ENCODE measurements around the gene COQ9. TPM values are rescaled to one million over a fixed set of nuclear protein-coding genes. Genes with fewer than 3 reads are reported as not detected.
A peak's percentile ranks its signal among the peaks of the same experiment; 100 is the strongest.
"Not testable (repeated sequence)": the region's sequence is repeated elsewhere in the genome, so short reads cannot be mapped to it uniquely, and the experiment has no call there.

The COQ9 gene, protein sequence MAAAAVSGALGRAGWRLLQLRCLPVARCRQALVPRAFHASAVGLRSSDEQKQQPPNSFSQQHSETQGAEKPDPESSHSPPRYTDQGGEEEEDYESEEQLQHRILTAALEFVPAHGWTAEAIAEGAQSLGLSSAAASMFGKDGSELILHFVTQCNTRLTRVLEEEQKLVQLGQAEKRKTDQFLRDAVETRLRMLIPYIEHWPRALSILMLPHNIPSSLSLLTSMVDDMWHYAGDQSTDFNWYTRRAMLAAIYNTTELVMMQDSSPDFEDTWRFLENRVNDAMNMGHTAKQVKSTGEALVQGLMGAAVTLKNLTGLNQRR
- 39.2 TPM for total RNA-seq
- long read RNA-seq, transcript COQ9-201 (9 exons, 1,677 nt), result major isoform, 296 of 337 reads
- long read RNA-seq, partial matches to known transcripts, result 8 of 337 reads
- long read RNA-seq, other reads (novel, unspliced or antisense), result 24 of 337 reads

- DNase-seq (ENCODE audit: low spot score), result peak; percentile 99
These were observed at the start of gene COQ9, which contains the start of gene CIAPIN1 for GRCh38 chr16:57447186-57447962. Gene COQ9 (plus strand): TSS chr16:57447479. CDS start chr16:57447506, 27 bp downstream. Gene CIAPIN1 (minus strand): TSS chr16:57447385. CDS start chr16:57440928, 6,457 bp downstream.

DNA sequence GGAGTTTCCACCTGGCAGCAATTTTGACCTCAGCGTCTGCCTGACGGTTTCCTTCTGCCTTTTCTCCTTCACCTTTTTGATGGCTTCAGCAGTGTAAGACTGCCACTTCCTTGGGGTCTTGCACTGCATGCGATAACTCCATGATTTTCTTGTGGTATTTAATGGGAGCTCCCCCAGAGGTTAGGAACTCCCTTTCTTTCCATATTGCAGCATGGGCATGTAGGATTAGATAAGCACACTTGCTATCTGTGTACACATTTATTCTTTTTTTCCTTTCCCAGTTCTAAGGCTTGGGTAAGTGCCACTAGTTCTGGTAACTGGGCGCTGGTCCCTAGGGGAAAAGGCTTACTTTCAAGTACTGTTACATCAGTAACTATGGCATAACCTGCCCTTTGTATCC lies 49.8 kb upstream of the COQ9 start:
- DNase-seq (ENCODE audit: low spot score), result not testable (repeated sequence)

DNA sequence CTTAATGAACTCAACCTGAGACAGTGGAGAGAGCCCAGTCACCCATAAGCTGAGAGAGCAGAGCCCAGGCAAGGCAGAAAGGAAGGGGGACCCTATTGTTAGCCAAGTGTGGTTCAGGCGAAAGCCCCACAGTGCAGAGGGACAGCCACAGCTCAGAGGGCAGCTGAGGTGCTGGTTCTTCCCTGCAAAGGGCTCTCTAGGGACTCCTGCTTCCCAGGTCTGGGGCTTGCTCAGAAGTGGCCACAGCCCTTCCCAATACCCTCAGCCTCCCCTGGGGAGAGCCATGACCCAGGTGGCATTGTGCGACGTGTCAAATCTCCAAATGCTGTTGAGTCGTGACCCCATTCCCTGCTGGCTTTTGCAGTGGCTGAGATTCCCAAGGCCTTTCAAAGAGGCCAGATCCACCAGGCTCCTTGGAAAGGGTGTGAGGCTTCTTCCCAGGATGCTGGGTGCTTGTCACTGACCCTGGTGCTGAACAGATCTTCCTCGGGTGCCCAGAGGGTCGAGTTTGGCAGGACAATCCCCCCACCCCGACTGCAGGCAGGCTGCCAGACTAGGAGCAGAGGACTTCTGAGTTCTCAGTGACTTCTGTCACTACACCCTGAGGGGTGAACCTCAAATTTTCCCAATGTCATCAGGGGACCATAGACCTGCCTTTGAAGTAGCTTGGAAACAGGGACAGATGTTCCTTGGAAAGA lies 45.2 kb upstream of the COQ9 start:
- DNase-seq (ENCODE audit: low spot score), result no peak

GRCh38 chr16:57403965-57404817 lies 43.1 kb upstream of the COQ9 start, which contains the start of gene CCL17:
Gene CCL17 (plus strand): TSS chr16:57404767. CDS start chr16:57413933, 9,166 bp downstream.
- no peak for DNase-seq (ENCODE audit: low spot score)

DNA sequence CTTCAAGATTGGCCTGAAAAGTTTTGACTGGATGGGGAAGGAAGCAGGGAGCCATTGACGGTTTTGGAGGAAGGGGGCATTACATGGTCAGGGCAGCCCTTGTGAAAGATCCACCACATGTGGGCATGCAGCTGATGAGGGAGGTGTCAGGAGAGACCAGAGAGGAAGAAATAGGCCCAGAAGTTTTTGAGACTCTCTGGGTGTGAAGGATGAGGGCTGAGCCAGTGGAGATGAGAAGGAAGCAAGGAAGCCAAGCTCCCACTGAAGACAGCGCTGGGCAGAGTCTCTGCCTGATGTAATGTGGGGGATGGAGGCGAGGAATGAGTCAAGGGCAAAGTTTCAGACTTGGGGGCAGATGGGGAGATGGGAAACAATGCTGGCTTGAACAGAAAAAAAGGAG lies 42.2 kb upstream of the COQ9 start:
- DNase-seq (ENCODE audit: low spot score), result no peak

DNA sequence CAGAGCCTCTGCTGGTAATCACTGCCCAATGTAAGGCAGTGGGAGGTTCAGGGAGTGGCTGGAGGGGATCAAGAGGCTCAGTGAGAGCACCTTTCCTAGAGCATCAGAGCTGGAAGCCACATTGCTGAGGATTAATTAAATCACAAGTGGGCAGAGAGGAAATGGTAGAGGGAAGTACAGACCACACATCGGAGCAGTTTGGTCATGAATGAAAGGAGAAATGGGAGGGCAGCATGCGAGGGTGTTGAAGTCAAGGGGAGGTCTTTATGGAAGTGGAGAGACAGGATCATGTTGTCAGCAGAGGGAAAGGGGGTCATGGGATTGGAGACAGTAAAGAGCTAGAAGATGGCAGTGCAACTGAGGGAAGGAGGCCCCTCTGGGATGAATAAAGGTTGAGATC lies 40.4 kb upstream of the COQ9 start:
- no peak for DNase-seq (ENCODE audit: low spot score)

- no peak for DNase-seq (ENCODE audit: low spot score)
These were observed 39.5 kb upstream of the COQ9 start for GRCh38 chr16:57407521-57408353.

GRCh38 chr16:57409065-57409464 lies 38.2 kb upstream of the COQ9 start:
- DNase-seq (ENCODE audit: low spot score), result no peak

GRCh38 chr16:57409870-57410587 lies 37.2 kb upstream of the COQ9 start:
- no peak for DNase-seq (ENCODE audit: low spot score)

DNA sequence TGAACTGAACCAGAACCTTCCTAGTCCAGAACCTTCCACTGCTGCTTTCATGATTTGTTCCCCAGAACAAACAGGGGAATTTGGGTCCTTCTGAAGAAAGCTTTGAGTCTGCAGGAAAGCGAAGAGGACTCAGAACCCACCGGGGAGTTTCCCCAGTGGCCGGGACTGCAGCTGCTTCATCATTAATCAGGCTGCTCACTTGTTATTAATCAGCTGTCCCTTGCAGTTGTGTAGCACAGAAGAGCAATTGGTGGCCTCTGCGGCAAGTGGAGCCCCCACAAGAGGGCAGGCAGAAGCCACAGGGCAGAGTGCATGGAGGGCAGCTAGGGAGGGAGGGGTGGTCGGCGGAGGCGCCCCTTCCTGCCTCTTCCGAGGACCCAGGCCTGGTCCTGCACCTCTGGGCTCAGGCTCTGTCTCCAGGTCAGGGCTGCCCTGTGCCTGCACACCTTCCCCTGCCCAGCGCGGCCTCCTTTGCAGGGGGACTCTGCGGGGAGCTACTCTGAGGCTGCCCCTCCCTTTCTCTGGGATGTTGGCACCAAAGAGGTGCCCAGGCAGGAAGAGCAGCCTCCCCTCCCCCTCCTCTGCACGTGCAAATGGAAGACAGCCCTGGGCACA lies 35.8 kb upstream of the COQ9 start:
- no peak for DNase-seq (ENCODE audit: low spot score)

DNA sequence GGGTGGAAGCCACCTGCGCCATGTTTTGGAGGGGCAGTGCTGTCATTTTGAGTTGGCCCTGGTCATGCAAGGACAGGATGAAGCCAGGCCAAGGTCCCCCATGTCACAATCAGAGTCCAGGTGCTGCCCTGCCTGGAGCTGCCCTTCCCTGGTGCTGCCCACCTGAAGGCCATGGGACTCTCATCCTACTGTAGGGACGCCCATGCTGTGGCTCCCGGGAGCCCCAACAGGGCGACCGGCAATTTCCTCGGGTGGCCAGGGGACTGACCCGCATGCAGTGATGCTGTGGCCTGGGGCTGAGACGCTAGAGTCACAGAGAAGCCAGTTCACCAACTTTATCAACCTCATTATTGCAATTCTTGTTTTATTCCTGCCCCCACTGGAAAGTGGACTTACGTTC lies 34.7 kb upstream of the COQ9 start:
- no peak for DNase-seq (ENCODE audit: low spot score)

- DNase-seq (ENCODE audit: low spot score), result no peak
These were observed 34.0 kb upstream of the COQ9 start for GRCh38 chr16:57413301-57413730.

DNA sequence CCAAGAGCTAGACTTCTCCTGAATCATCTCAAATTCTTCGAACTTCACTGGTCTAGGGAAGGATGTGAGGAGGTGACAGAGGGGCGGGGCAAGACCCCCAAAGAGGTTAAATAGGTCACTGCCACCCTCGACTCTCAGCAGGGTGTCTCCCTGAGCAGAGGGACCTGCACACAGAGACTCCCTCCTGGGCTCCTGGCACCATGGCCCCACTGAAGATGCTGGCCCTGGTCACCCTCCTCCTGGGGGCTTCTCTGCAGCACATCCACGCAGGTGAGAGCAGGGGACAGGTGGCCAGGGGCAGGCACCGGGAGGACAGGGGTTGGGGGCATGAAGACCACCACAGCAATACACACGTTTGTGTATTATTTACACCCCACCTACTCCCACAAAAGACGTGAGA lies 33.5 kb upstream of the COQ9 start:
- no peak for DNase-seq (ENCODE audit: low spot score)

DNA sequence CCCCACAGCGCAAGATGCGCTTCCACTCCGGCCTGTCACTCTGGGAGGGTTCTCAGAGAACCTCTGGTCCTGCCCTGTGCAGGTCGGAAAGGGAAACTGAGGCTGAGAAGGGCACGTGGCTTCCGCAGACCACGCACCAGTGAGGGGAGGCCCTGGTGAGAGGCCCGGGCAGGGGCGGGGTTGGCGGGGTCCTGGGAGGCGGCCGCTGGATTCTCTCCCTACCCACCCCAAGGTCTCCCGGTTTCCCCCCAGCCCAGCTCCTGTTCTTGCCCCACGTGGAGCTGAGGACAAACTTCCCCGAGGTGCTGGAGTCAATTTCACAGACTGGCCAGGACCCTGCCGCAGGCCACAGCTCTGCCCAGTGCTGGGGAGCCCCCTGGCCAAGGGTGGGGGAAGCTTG lies 31.2 kb upstream of the COQ9 start:
- no peak for DNase-seq (ENCODE audit: low spot score)

- no peak for DNase-seq (ENCODE audit: low spot score)
These were observed 27.8 kb upstream of the COQ9 start for GRCh38 chr16:57419506-57419905.

DNA sequence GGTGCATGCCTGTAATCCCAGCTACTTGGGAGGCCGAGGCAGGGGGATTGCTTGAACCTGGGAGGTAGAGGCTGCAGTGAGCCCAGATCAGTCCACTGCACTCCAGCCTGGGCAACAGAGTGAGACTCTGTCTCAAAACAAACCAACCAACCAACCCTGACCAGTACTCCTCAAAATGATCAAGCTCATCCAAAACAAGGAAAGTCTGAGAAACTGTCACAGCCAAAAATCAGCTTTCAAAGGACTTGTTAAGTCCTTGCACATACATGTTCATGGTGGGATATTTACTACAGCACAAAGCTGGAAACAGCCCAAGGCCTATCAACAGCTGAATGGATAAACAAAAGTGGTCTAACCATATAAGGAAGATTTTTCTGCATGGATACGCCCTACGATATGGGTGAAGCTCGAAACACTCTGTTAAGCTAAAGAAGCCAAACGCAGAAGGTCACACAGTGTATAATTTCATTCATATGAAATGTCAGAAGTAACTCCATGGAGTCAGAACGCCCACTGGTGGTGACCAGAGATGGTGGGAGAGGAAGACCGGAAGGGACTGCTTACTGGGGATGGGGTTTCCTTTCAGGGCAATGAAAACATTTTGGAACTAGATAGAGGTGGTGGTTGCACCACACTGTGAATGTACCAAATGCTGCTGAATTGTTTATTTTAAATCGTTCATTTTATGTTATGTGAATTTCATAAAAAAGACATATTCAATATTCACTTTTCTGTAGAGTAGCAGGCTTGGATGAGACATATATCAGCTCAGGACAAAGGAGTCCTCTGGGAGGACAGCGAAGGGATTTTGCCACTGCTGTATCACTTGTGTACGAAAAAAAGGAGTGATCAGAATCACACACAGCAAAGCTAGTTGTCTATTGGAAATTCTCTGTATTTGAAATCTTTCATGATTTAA lies 25.0 kb upstream of the COQ9 start:
- no peak for DNase-seq (ENCODE audit: low spot score)

DNA sequence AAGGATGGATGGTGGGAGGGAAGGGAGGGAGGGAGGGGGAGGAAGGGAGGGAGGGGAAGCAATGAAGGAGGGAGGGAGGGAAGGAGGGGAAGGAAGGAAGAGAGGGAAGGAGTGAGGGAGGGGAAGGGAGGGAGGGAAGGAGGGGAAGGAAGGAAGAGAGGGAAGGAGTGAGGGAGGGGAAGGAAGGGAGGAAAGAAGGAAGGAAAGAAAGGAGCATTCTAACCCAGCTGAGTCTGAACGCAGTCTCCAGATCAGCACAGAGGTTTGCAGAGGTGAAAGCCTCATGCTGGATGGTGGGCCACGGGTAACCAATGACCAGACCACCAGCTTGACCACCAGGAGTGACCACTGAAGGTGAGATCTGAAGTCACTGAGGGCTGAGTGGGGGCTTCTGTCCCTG lies 24.1 kb upstream of the COQ9 start:
- DNase-seq (ENCODE audit: low spot score), result no peak
